K562 (cell line): ENCODE results near the gene NQO2. TPM values are rescaled to one million over a fixed set of nuclear protein-coding genes. Genes with fewer than 3 reads are reported as not detected.

Experiments used
- FOS ChIP-seq: IDR thresholded peaks from 3 replicates; pipeline ENCODE4 v1.6.1; 2011; ENCODE audit not compliant: insufficient read length; ENCODE audit errors: extremely low read depth
- FOXJ2 ChIP-seq: fragments of 200-800 bp; sonication (Bioruptor generic); IDR thresholded peaks from 2 replicates; pipeline ENCODE4 v1.6.1; 2016; ENCODE audit warnings: missing genetic modification characterization, missing compliant biosample characterization
- HDAC8 ChIP-seq: fragments of 450-650 bp; IDR thresholded peaks from 2 replicates; pipeline ENCODE4 v1.6.1; 2016; ENCODE audit warnings: mild to moderate bottlenecking, missing genetic modification characterization, moderate library complexity, missing compliant biosample characterization
- KDM5B ChIP-seq: fragments of 200-600 bp; sonication (generic); IDR thresholded peaks from 2 replicates; pipeline ENCODE4 v1.6.1; 2012; ENCODE audit warnings: low read depth, mild to moderate bottlenecking, moderate library complexity, low read length, control low read depth, inconsistent platforms; ENCODE audit not compliant: insufficient replicate concordance
- NCOA2 ChIP-seq, 2 experiments: fragments of 450-650 bp; IDR thresholded peaks; 2 replicates each; pipeline ENCODE4 v1.6.1; 2018; ENCODE audit warnings: mild to moderate bottlenecking in 2 of 2, moderate library complexity in 1 of 2; ENCODE audit not compliant: partially characterized antibody in 2 of 2
- NFRKB ChIP-seq: fragments of 450-650 bp; IDR thresholded peaks from 2 replicates; pipeline ENCODE4 v1.6.1; 2016; ENCODE audit warnings: low read depth
- PTTG1 ChIP-seq: fragments of 450-650 bp; IDR thresholded peaks from 2 replicates; pipeline ENCODE4 v1.6.1; 2016; ENCODE audit warnings: low read depth, mild to moderate bottlenecking, missing genetic modification characterization, missing compliant biosample characterization
- RCOR1 ChIP-seq, 2 experiments: IDR thresholded peaks; 2 replicates each; pipeline ENCODE4 v1.6.1; 2012; ENCODE audit warnings: low read depth in 2 of 2, low read length in 2 of 2, borderline replicate concordance in 1 of 2, improper control_type of control experiment in 1 of 2
- SAFB2 ChIP-seq: fragments of 200-400 bp; formaldehyde crosslinking; IDR thresholded peaks from 2 replicates; pipeline ENCODE4 v1.6.1; 2018; ENCODE audit warnings: borderline replicate concordance, low read length, low read depth, moderate library complexity; ENCODE audit not compliant: severe bottlenecking
- SETDB1 ChIP-seq: IDR thresholded peaks from one replicate; pipeline ENCODE4 v1.6.1; 2012; ENCODE audit warnings: low read length, control low read depth, inconsistent platforms
- SMAD1 ChIP-seq: fragments of 150-350 bp; IDR thresholded peaks from 2 replicates; pipeline ENCODE4 v1.6.1; 2014; ENCODE audit warnings: low read length, low read depth; ENCODE audit not compliant: partially characterized antibody
- ZNF444 ChIP-seq: fragments of 250-450 bp; sonication (Bioruptor Pico); IDR thresholded peaks from 2 replicates; pipeline ENCODE4 v1.4.0; 2020; ENCODE audit warnings: mild to moderate bottlenecking, moderate library complexity
- ZNF785 ChIP-seq: fragments of 250-450 bp; sonication (Bioruptor Pico); IDR thresholded peaks from 2 replicates; pipeline ENCODE4 v1.4.0; 2020; ENCODE audit warnings: mild to moderate bottlenecking
- ZSCAN32 ChIP-seq: fragments of 450-650 bp; formaldehyde crosslinking; IDR thresholded peaks from 2 replicates; pipeline ENCODE4 v1.4.0; 2020; ENCODE audit warnings: mild to moderate bottlenecking, moderate library complexity
- polyA plus RNA-seq, 8 experiments: library from polyadenylated mRNA; depleted of rRNA in 4 of 8; stranded (reverse) in 5 of 8; unstranded in 3 of 8; fragments of >200 nt; fragmentation: Nextera tagmentation in 2 of 8; fragmentation: Illumina TruSeq in 1 of 8; extraction: Ambion mirVana in 2 of 8; extraction: Trizol in 1 of 8; gene quantifications; 2 replicates each; pipeline versions ENCODE4 v1.2.1 to v1.2.3, GENCODE V29; 2011 to 2014; ENCODE audit warnings: inconsistent platforms in 1 of 8, missing spikeins in 1 of 8
- total RNA-seq, 7 experiments: library from RNA; depleted of rRNA in 6 of 7; stranded (reverse); fragments of >200 nt in 6 of 7; fragmentation: Illumina TruSeq in 2 of 7; extraction: Trizol in 2 of 7; gene quantifications; 2 replicates each; pipeline versions ENCODE4 v1.2.1 to v1.2.3, GENCODE V29; 2011 to 2021; ENCODE audit warnings: low replicate concordance in 1 of 7
- TF ChIP-seq, protein P1 (sequence below): sonication (generic); formaldehyde crosslinking; IDR thresholded peaks from 2 replicates; pipeline ENCODE4 v1.8.1; 2023; ENCODE audit warnings: mild to moderate bottlenecking, missing genetic modification reagents
- TF ChIP-seq, protein P2 (sequence below): fragments of 150-350 bp; IDR thresholded peaks from 2 replicates; pipeline ENCODE4 v1.6.1; 2014; ENCODE audit warnings: low read depth, mild to moderate bottlenecking, low read length, borderline replicate concordance
- TF ChIP-seq, protein P3 (sequence below): sonication (generic); formaldehyde crosslinking; IDR thresholded peaks from 2 replicates; pipeline ENCODE4 v1.8.0; 2022; ENCODE audit warnings: mild to moderate bottlenecking, missing genetic modification reagents

The NQO2 gene
- total and polyA plus RNA-seq, 9 of the 15 experiments (the other 6 are each of a cell fraction or from before 2014, with no cell fraction given) = 54.6 to 214 (median 116) TPM

- TF ChIP-seq, protein P1, sequence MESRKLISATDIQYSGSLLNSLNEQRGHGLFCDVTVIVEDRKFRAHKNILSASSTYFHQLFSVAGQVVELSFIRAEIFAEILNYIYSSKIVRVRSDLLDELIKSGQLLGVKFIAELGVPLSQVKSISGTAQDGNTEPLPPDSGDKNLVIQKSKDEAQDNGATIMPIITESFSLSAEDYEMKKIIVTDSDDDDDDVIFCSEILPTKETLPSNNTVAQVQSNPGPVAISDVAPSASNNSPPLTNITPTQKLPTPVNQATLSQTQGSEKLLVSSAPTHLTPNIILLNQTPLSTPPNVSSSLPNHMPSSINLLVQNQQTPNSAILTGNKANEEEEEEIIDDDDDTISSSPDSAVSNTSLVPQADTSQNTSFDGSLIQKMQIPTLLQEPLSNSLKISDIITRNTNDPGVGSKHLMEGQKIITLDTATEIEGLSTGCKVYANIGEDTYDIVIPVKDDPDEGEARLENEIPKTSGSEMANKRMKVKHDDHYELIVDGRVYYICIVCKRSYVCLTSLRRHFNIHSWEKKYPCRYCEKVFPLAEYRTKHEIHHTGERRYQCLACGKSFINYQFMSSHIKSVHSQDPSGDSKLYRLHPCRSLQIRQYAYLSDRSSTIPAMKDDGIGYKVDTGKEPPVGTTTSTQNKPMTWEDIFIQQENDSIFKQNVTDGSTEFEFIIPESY (CRISPR knock-in tag) = peak; percentile 90
- TF ChIP-seq NFRKB (peak; percentile 93; the same call in 1 of the 2 replicates), SMAD1 (peak; percentile 75), RCOR1 (IDR thresholded peaks at IDR 0.05; ENCODE audit: borderline replicate concordance in 1 of 2, low read depth in 2 of 2, low read length in 2 of 2) (peak; percentile 64 to 95; a peak in 3 of 4 replicates), NCOA2 (IDR thresholded peaks at IDR 0.05; ENCODE audit: partially characterized antibody in 2 of 2) (no peak), HDAC8 (tag) (no peak; the same call in 1 of the 2 replicates), SETDB1 (peak; percentile 66), FOXJ2 (tag) (no peak), ZNF444 (no peak), ZNF785 (CRISPR knock-in tag) (no peak), KDM5B (peak; percentile 92), FOS (peak; percentile 24), ZSCAN32 (CRISPR knock-in tag) (0 out of 2 replicates have a peak, but pooled peaks have one; percentile 3), SAFB2 (no peak), PTTG1 (tag) (peak; percentile 73)
- TF ChIP-seq, protein P2, sequence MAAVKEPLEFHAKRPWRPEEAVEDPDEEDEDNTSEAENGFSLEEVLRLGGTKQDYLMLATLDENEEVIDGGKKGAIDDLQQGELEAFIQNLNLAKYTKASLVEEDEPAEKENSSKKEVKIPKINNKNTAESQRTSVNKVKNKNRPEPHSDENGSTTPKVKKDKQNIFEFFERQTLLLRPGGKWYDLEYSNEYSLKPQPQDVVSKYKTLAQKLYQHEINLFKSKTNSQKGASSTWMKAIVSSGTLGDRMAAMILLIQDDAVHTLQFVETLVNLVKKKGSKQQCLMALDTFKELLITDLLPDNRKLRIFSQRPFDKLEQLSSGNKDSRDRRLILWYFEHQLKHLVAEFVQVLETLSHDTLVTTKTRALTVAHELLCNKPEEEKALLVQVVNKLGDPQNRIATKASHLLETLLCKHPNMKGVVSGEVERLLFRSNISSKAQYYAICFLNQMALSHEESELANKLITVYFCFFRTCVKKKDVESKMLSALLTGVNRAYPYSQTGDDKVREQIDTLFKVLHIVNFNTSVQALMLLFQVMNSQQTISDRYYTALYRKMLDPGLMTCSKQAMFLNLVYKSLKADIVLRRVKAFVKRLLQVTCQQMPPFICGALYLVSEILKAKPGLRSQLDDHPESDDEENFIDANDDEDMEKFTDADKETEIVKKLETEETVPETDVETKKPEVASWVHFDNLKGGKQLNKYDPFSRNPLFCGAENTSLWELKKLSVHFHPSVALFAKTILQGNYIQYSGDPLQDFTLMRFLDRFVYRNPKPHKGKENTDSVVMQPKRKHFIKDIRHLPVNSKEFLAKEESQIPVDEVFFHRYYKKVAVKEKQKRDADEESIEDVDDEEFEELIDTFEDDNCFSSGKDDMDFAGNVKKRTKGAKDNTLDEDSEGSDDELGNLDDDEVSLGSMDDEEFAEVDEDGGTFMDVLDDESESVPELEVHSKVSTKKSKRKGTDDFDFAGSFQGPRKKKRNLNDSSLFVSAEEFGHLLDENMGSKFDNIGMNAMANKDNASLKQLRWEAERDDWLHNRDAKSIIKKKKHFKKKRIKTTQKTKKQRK = no peak
- TF ChIP-seq, protein P3, sequence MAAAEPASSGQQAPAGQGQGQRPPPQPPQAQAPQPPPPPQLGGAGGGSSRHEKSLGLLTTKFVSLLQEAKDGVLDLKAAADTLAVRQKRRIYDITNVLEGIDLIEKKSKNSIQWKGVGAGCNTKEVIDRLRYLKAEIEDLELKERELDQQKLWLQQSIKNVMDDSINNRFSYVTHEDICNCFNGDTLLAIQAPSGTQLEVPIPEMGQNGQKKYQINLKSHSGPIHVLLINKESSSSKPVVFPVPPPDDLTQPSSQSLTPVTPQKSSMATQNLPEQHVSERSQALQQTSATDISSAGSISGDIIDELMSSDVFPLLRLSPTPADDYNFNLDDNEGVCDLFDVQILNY (CRISPR knock-in tag) = no peak; the same call in 1 of the 2 replicates
These were observed 24.2 kb downstream of the NQO2 start (continued) for GRCh38 chr6:3023663-3024483.
